ENCODE measurements around the gene ALK. TPM values are rescaled to one million over a fixed set of nuclear protein-coding genes. Genes with fewer than 3 reads are reported as not detected.

Gene ALK
- total RNA-seq, 2 experiments from 2014 or later = not detected

DNA sequence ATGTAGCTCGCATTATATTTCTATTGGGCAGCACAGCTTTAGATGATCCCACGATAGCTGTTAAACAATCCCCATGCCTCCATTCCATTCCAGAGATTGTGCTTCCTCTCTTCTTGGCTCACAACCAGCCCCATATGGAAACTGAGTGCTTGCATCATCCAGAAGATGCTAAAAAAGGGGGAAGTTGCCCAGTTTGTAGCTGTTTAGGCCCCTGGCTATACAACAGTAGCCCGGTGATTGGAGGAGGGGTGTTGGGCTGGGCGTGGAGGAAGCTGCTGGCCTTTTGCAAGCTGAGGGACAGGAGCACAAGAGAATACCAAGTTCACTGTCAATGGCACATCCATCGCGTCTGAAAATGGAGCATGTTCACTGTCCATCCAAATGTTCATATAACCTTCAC lies 360.2 kb downstream of the ALK start:
- Mint-ChIP-seq H3K36me3 (ENCODE audit: low read depth) (no peaks in the 10 kb centered on the region), H3K4me3 (no peak overlapping the region), H3K27me3 (peaks cover 7% of the 10 kb centered on the region), H3K9me3 (no peaks in the 10 kb centered on the region), H3K27ac (no peak overlapping the region), H3K4me1 (no peaks in the 10 kb centered on the region)
- ChIA-PET POLR2A (no interaction called here), CTCF (no interaction called here)
- DNase-seq = no peak

DNA sequence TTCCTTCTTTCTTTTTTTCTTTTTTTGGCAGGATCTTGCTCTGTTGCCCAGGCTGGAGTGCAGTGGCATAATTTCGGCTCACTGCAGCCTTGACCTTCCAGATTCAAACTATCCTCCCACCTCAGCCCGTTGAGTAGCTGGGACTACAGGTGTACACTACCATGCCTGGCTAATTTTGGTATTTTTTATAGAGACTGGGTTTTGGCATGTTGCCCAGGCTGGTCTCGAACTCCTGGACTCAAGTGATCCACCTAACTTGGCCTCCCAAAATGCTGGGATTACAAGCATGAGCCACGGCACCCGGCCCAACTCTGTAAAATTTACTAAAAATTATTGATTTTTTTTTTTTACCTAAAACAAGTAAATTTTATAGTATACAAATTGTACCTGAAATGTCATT lies 360.8 kb downstream of the ALK start:
- H3K27ac Mint-ChIP-seq = no peak overlapping the region
- H3K9me3 Mint-ChIP-seq = no peaks in the 10 kb centered on the region
- ChIA-PET CTCF (no interaction called here), POLR2A (no interaction called here)
- no peaks in the 10 kb centered on the region for H3K4me1 Mint-ChIP-seq
- no peaks in the 10 kb centered on the region for H3K36me3 Mint-ChIP-seq (ENCODE audit: low read depth)
- DNase-seq = no peak
- H3K4me3 Mint-ChIP-seq = no peak overlapping the region
- peaks cover 9% of the 10 kb centered on the region for H3K27me3 Mint-ChIP-seq

DNA sequence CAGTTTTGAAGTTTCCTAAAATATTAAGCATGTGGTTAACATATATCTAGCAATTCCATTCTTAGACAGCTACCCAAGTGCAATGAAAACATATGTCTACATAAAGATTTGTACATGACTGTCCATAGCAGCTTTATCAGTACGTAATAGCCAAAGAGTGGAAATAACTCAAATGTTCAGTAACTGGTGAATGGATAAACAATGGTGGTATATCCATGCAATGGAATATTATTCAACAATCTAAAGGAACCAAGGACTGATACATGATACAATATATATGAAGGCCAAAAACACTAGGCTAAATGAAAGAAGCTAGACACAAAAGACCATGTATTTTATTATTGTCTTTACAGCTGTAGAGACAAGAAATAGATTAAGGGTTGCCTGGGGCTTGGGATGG lies 361.4 kb downstream of the ALK start:
- no peaks in the 10 kb centered on the region for H3K4me1 Mint-ChIP-seq
- H3K27ac Mint-ChIP-seq = no peak overlapping the region
- POLR2A ChIA-PET = no interaction called here
- no peaks in the 10 kb centered on the region for H3K36me3 Mint-ChIP-seq (ENCODE audit: low read depth)
- DNase-seq = no peak
- peaks cover 10% of the 10 kb centered on the region for H3K27me3 Mint-ChIP-seq
- no peak overlapping the region for H3K4me3 Mint-ChIP-seq
- H3K9me3 Mint-ChIP-seq = no peaks in the 10 kb centered on the region
- CTCF ChIA-PET = interaction anchor here (0.6 kb wide), 1 partner anchor 17 kb away, joined by 3 read pairs; no protein-coding TSS in a partner anchor

DNA sequence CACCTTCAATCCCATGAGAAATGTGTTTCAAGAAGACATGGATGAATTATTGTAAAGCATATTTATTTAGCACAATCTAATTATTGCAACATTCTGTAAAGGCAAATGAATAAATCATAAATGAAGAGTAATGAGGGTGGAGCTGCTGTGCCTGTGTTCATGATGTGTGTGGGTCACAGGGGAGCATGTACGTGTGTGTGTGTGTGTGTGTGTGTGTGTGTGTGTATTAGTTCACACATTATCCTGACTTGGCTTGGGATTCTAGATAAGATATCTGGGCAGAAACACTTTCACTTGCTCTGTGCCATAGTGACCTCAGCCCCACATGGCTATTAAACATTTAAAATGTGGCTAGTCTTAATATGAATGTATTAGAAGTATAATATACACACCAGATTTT lies 361.8 kb downstream of the ALK start:
- Mint-ChIP-seq H3K27me3 (peaks cover 10% of the 10 kb centered on the region), H3K4me1 (no peaks in the 10 kb centered on the region), H3K4me3 (no peak overlapping the region), H3K36me3 (ENCODE audit: low read depth) (no peaks in the 10 kb centered on the region), H3K9me3 (no peaks in the 10 kb centered on the region), H3K27ac (no peak overlapping the region)
- no peak for DNase-seq
- ChIA-PET POLR2A (no interaction called here), CTCF (interaction anchor here (0.6 kb wide), 1 partner anchor 17 kb away, joined by 3 read pairs; no protein-coding TSS in a partner anchor)

DNA sequence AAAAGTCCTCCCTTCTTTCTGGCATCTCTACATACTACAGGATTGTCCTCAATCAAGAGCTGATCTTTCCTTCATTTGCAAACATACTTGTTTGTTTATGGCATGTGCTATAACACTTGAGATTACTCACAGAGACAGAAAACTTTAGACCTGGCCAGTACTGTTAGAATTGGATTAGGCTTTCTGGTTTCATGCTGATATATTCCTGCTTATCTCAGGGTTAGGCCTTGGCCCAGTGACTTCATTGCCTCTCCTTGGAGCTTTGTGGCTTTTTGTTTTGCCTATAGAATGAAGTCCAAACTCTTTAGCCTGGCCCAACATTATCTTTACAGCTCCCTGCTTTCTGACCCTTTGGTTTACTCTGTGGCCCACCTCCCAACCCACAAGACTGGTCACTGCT lies 363.3 kb downstream of the ALK start:
- CTCF ChIA-PET = no interaction called here
- Mint-ChIP-seq H3K9me3 (no peaks in the 10 kb centered on the region), H3K27me3 (peaks cover 18% of the 10 kb centered on the region), H3K36me3 (ENCODE audit: low read depth) (no peaks in the 10 kb centered on the region), H3K27ac (no peak overlapping the region), H3K4me3 (no peak overlapping the region), H3K4me1 (no peaks in the 10 kb centered on the region)
- POLR2A ChIA-PET = no interaction called here
- no peak for DNase-seq

DNA sequence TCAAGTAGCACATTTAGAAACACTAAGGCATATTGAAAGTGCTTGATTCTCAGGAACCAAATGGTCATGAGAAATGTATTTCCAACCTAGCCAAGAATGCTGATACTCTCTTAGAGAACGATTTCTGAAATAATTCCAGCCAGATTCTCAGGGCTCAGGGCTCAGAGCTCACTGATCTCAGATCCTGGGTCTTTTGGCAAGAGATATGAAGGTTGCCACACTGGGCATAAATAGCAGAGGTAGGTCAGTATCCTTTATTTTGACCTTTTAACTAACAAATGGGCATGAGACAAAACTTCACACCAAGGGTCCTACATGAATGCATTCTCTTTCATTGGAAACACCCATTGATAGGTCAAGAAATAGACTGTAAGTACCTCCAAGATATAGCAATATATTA lies 364.1 kb downstream of the ALK start:
- Mint-ChIP-seq H3K27ac (no peak overlapping the region), H3K27me3 (peaks cover 22% of the 10 kb centered on the region), H3K4me3 (no peak overlapping the region), H3K9me3 (no peaks in the 10 kb centered on the region), H3K4me1 (no peaks in the 10 kb centered on the region), H3K36me3 (ENCODE audit: low read depth) (no peaks in the 10 kb centered on the region)
- ChIA-PET CTCF (no interaction called here), POLR2A (no interaction called here)
- DNase-seq = no peak

DNA sequence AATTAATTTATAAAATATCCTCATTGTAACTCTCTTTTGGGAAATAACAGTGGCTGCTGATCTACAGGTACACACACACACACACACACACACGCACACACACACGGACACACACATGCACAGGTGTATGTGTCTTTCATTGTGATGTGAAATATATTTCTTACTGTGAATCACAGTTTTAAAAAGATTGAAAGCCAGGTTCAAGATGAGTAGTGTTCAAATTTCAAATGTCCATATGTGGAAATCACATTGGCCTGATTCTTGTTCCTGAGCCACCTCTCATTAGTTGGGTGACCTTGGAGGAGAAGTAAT lies 372.4 kb downstream of the ALK start:
- H3K4me3 Mint-ChIP-seq = no peak overlapping the region
- peaks cover 28% of the 10 kb centered on the region for H3K27me3 Mint-ChIP-seq
- POLR2A ChIA-PET = no interaction called here
- H3K9me3 Mint-ChIP-seq = no peaks in the 10 kb centered on the region
- CTCF ChIA-PET = no interaction called here
- no peaks in the 10 kb centered on the region for H3K36me3 Mint-ChIP-seq (ENCODE audit: low read depth)
- no peak for DNase-seq
- no peaks in the 10 kb centered on the region for H3K4me1 Mint-ChIP-seq
- H3K27ac Mint-ChIP-seq = no peak overlapping the region

DNA sequence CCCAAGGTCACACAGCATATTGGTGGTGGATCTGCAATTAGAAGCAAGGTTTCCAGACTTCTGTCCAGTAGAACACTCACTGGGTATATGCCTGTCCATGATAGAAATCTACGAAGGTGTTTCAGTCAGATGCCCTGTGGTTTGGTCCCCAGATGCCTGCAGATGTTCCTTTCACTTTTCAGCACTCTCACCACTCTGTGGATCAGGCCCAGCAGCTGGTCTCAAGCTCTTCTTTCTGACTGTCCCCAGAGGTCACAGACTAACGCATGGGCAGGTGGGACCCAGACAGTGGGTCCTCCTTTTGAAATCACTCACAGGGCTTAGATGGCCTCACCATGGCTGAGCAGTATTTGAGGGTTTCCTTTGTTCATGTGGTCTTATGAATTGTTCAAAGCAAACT lies 376.5 kb downstream of the ALK start:
- H3K4me3 Mint-ChIP-seq = no peak overlapping the region
- H3K4me1 Mint-ChIP-seq = no peaks in the 10 kb centered on the region
- H3K27ac Mint-ChIP-seq = no peak overlapping the region
- DNase-seq = no peak
- H3K9me3 Mint-ChIP-seq = no peaks in the 10 kb centered on the region
- CTCF ChIA-PET = no interaction called here
- H3K36me3 Mint-ChIP-seq (ENCODE audit: low read depth) = no peaks in the 10 kb centered on the region
- peaks cover 16% of the 10 kb centered on the region for H3K27me3 Mint-ChIP-seq
- POLR2A ChIA-PET = no interaction called here

DNA sequence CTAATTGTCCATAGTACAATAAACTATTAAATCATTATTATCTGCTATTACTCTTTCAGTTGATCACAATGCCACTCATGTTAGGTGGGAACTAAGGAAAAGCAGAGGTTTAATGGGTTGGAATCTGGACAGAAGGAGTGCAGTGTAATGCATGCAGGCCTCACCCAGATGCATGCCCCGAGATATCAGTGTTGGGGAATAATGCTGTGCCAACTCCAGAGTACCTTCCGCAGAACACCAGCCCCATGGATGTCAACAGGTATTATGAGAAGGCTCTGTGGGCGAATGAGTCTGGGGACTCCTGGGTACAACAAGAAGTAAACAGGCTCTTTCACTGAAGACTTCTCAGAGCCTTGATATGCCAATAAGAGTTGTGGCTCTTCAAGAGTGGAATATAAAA lies 377.4 kb downstream of the ALK start:
- Mint-ChIP-seq H3K4me3 (no peak overlapping the region), H3K9me3 (no peaks in the 10 kb centered on the region), H3K4me1 (no peaks in the 10 kb centered on the region), H3K27ac (no peak overlapping the region), H3K36me3 (ENCODE audit: low read depth) (no peaks in the 10 kb centered on the region), H3K27me3 (peaks cover 17% of the 10 kb centered on the region)
- ChIA-PET POLR2A (no interaction called here), CTCF (no interaction called here)
- DNase-seq = no peak

DNA sequence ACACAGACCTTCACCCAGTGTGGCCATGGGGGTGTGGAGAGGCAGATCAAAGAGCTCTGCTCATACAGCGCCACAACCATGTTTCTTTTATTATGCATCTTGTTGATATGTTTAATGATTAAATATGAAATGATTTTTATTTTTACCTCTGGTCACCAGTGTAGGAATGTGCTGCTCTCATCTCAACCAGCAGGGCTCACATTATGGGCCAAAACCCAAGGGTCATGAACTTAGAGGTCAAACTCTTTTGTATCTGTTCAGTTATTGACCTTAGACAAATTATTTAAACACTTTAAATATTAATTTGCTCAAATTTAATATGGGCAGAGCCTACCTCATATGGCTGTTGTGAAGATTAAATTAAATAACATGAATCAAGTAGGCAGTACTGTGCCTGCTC lies 386.2 kb downstream of the ALK start:
- ChIA-PET POLR2A (no interaction called here), CTCF (no interaction called here)
- no peak for DNase-seq
- no peak overlapping the region for H3K4me3 Mint-ChIP-seq
- peaks cover 14% of the 10 kb centered on the region for H3K27me3 Mint-ChIP-seq
- H3K4me1 Mint-ChIP-seq = no peaks in the 10 kb centered on the region
- no peaks in the 10 kb centered on the region for H3K9me3 Mint-ChIP-seq
- H3K36me3 Mint-ChIP-seq (ENCODE audit: low read depth) = no peaks in the 10 kb centered on the region
- no peak overlapping the region for H3K27ac Mint-ChIP-seq

DNA sequence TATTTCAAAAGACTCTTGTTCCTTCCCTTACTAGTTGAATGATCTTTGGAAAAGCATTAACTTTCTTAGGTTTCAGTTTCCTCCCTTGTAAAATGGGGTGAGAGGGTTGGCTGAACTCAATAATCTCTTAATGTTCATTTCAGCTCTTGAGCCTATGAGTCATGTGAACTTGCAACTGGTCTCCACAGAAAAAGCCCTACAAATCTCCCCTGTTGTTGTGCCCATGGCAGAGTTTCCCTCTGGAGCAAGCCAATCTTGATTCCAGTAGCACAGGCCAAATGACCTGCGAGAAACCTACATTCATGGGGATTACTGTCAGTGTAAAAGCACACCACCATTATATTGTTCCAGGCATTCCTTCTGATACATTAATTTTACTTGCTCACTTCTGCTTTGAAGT lies 388.9 kb downstream of the ALK start:
- Mint-ChIP-seq H3K36me3 (ENCODE audit: low read depth) (no peaks in the 10 kb centered on the region), H3K27me3 (peaks cover 8% of the 10 kb centered on the region), H3K27ac (no peak overlapping the region), H3K4me1 (peaks cover 4% of the 10 kb centered on the region), H3K4me3 (no peak overlapping the region), H3K9me3 (no peaks in the 10 kb centered on the region)
- POLR2A ChIA-PET = no interaction called here
- no peak for DNase-seq
- CTCF ChIA-PET = no interaction called here

DNA sequence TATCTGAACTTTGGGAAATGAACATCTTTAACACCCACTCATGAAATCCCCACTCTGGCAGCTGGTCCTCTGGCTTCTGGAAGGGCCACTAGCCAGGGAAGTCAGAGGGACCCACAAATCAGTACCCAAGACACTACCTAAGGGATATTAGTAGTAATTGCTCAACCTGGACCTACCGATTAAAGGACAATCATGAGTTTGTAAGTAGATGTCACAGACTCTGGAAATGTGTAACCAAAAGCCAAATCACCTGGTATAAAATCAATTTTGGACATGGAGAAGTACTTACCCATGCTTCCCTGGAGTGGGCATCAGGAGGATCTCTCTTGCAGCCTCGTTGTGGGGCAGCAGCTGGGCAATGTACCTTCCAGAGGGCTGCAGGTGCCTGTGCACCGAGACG lies 389.8 kb downstream of the ALK start:
- Mint-ChIP-seq H3K9me3 (no peaks in the 10 kb centered on the region), H3K36me3 (ENCODE audit: low read depth) (no peaks in the 10 kb centered on the region), H3K4me1 (peaks cover 4% of the 10 kb centered on the region), H3K4me3 (no peak overlapping the region), H3K27me3 (peaks cover 8% of the 10 kb centered on the region), H3K27ac (no peak overlapping the region)
- POLR2A ChIA-PET = no interaction called here
- CTCF ChIA-PET = no interaction called here
- no peak for DNase-seq

DNA sequence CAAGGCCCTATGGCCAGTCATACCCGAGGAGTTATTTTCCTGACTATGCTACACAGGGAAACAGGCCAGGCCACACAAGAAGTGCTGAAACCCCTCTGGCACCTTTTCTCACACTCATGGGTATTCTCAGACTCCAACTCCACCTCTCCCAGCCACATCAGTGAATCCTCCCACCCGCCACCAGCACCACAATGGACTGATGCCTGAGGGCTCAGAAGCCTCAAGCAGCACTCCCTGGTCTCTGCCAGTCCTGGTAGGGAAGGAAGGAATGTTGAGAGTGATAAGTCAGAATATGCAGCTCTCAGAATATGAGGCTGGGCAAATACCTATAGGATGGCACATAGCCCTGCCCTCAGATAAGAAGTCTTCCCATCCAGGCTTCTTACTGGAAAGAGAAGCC lies 391.1 kb downstream of the ALK start:
- Mint-ChIP-seq H3K9me3 (no peaks in the 10 kb centered on the region), H3K27ac (no peak overlapping the region), H3K36me3 (ENCODE audit: low read depth) (no peaks in the 10 kb centered on the region), H3K4me3 (no peak overlapping the region), H3K27me3 (peaks cover 6% of the 10 kb centered on the region), H3K4me1 (peaks cover 4% of the 10 kb centered on the region)
- ChIA-PET CTCF (no interaction called here), POLR2A (no interaction called here)
- no peak for DNase-seq

DNA sequence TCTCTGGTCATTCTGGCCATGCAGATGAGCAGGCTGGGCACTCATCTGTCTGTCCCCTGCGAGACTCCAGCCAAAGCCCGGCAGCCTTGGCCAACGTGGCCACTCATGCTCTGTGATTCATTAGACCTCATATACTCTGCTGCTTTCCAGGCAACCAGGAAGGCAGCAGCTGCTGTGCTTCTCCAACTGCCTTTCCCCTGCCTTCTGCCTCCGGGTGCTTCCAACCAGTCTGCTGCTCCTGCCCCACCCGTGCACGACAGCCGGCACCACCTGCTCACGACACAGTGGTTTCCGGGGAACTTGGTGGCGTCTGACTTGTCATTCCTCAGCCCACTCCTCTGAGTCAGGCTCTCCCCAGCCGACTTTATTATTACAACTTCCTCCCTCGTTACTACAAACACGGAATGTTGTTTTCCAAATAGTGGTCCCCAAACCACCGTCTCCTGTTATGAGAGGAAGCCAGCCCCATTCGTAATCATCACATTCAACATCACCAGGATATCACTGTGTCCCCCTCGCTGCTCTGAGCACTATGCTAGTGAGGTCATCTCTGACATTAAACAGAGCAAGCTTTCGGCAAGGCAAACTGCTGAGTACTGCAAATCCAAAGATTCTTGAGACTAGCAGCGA lies 392.4 kb downstream of the ALK start:
- H3K9me3 Mint-ChIP-seq = no peaks in the 10 kb centered on the region
- H3K36me3 Mint-ChIP-seq (ENCODE audit: low read depth) = no peaks in the 10 kb centered on the region
- peaks cover 4% of the 10 kb centered on the region for H3K27me3 Mint-ChIP-seq
- POLR2A ChIA-PET = no interaction called here
- CTCF ChIA-PET = no interaction called here
- no peak overlapping the region for H3K27ac Mint-ChIP-seq
- H3K4me1 Mint-ChIP-seq = peaks cover 4% of the 10 kb centered on the region
- no peak for DNase-seq
- no peak overlapping the region for H3K4me3 Mint-ChIP-seq

DNA sequence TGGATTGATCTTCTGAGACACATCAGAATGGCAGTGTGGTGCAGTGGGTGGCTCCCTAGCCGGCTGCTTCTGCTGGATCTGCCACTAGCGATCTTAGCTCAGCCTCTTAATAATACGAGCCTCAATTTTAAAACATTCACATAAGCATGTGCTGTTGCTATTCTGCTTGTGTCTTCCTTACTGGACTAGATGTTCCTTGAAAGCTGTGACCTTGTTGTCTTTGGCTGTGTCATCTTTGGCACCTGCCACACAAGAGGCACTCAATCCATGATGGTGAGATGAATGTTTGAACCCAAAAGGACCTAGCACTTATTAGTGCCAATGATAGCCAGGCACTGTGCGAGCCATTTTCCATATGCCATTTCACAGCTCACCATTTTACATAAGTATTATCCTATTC lies 393.0 kb downstream of the ALK start:
- Mint-ChIP-seq H3K4me1 (peaks cover 4% of the 10 kb centered on the region), H3K36me3 (ENCODE audit: low read depth) (no peaks in the 10 kb centered on the region), H3K9me3 (no peaks in the 10 kb centered on the region), H3K4me3 (no peak overlapping the region), H3K27ac (no peak overlapping the region), H3K27me3 (peaks cover 2% of the 10 kb centered on the region)
- POLR2A ChIA-PET = no interaction called here
- no peak for DNase-seq
- CTCF ChIA-PET = no interaction called here
